GM11168 (cell line): Measurements from ENCODE around the gene NTF4.
"Not testable (repeated sequence)": the region's sequence is repeated elsewhere in the genome, so short reads cannot be mapped to it uniquely, and the experiment has no call there.

Experiments
- in situ Hi-C: fragments of 300-500 bp; cut with MboI; formaldehyde crosslinking; loops from one replicate; pipeline ENCODE4 v1.12.0; 2022; ENCODE audit warnings: low sequenced_read_pairs; ENCODE audit not compliant: unreplicated experiment

The NTF4 gene

DNA sequence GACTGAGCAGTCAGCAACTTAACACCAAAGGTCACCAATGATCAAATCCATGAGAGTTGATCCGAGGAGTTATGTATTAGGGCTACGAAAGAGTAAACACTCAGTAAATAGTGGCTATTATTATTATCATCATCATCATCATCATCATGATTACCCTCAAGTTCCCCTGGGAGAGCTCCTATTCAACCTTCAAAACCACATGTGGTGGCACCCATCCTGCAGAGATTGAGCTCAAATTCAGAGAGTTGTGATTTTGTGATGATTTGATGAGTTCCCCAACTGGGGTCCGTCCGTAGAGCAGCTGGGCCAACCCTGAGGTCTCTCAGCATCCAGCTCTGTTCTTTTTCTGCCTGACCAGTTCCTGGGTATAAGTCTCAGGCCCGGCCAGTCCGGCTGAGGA is 39.5 kb downstream of the NTF4 start:
- in situ Hi-C loops, result not testable (repeated sequence)

GRCh38 chr19:49024233-49024632 is 40.4 kb downstream of the NTF4 start, which contains the start of gene CGB3:
CGB3 (minus strand) TSS chr19:49024333; CDS start chr19:49023971, 362 bp downstream.
- in situ Hi-C loops, result not testable (repeated sequence)

- in situ Hi-C loops, result no loop called here
Measured at GRCh38 chr19:49022116-49022515, 42.5 kb downstream of the NTF4 start.

DNA sequence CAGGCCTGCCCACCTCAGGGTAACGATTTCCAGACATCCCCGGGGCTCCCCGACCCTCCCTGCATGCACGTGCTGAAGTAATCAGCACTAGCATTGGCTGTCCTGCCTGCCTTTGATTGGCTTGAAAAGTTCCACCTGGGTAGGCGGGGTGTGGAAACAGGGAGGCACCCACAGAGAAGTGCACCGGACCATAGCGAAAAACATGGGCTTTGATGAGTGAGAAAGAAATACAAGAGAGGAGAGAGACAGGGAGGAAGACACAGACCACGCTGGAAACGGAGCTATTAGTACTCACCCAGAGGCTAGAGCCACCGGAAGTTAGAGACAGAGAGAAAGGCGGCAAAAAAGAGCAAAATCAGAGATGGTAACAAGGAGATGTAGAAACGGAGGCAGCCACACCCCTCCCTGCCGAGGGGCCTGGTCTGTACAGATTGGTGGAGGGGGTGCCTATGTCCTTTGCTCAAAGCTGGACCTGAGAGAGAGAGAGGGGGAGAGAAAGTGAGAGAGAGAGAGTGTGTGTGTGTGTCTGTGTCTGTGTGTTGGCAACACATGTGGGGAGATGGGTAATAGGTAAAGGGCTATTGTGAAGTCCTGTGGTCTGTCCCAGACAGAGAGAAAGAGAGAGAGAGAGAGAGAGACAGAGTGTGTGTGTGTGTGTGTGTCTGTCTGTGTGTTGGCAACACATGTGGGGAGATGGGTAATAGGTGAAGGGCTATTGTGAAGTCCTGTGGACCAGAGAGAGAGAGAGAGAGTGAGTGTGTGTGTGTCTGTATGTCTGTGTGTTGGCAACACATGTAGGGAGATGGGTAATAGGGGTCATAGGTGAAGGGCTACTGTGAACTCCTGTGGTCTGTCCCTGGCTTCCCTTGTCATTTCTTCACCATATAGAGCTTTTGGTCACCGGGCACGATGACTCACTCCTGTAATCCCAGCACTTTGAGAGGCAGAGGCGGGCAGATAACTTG is 43.4 kb downstream of the NTF4 start:
- in situ Hi-C loops, result no loop called here

DNA sequence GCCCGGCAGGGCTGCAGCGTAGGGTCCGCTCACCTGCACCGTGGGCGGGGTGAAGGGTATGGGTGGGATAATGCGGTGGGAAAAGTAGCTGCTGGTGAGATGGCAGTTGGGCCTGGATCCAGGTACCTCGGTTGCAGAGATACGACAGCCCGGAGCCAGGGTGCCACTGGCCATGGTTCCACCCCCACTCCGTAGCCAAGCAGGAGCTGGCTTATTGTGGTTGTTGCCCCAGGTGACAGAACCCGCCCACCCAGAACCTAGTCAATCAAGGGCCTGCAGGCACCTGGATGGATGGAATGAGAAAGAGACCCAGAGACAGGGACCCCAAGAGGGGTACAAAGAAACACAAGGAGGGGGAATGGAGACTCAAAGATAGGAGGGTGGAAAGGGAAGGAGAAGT is 44.3 kb downstream of the NTF4 start:
- in situ Hi-C loops, result no loop called here

GRCh38 chr19:49019242-49019932 is 45.2 kb downstream of the NTF4 start:
- in situ Hi-C loops, result no loop called here

- in situ Hi-C loops, result not testable (repeated sequence)
Measured at GRCh38 chr19:49018388-49019241, 46.0 kb downstream of the NTF4 start.

DNA sequence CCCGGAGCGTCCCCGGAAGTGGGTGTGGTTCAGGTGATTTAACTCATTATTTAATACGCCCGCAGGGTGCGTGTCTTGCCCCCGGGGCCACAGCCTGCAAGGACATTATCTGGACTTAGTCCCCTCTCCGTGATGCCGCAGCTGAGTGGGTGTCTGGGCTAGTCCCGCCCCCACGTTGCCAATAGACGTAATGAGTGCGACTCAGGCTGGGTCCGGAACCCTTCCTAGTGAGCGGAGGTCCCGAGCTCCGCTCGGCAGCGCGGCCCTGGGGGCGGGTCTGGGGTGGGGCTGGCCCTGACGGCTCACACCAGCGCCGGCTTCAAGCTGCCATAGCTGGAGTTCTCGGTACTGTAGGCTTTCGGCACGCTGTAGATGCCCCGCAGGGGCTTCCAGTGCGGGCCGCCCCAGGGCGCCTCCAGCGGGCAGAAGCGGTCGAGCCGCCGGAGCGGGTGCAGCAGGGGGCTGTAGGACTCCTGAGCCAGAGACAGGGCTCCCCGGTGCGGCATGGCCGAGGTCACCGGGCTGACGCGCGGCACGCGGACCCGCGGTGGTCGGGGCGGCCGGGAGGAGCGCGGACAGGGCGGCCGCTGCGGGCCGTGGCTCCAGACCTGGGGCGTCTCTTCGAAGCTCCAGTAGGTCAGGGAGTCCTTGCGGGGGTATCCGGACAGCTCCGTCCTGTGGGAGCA is 46.8 kb downstream of the NTF4 start:
- in situ Hi-C loops, result no loop called here

GRCh38 chr19:49017041-49017665 is 47.5 kb downstream of the NTF4 start, which contains the start of gene LHB:
LHB (minus strand) TSS chr19:49017091; CDS start chr19:49017081, 10 bp downstream.
- in situ Hi-C loops, result no loop called here

GRCh38 chr19:49016067-49016839 is 48.4 kb downstream of the NTF4 start:
- in situ Hi-C loops, result no loop called here

DNA sequence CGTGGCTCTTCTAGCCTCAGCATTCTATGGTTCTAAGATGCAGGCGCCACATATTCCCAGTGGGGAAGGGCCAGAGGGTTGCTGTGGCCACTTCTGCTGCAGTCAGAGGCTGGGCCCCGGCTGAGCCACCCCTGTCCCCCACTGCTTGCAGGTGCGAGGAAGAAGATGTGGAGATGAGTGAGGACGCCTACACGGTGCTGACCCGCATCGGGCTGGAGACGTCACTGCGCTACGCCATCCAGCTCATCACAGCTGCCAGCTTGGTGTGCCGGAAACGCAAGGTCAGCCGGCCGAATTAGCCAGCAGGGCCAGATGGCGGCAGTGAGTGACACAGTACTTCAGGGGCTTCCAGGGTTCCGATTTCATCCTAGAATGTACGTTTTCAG is 49.8 kb downstream of the NTF4 start:
- in situ Hi-C loops, result no loop called here

DNA sequence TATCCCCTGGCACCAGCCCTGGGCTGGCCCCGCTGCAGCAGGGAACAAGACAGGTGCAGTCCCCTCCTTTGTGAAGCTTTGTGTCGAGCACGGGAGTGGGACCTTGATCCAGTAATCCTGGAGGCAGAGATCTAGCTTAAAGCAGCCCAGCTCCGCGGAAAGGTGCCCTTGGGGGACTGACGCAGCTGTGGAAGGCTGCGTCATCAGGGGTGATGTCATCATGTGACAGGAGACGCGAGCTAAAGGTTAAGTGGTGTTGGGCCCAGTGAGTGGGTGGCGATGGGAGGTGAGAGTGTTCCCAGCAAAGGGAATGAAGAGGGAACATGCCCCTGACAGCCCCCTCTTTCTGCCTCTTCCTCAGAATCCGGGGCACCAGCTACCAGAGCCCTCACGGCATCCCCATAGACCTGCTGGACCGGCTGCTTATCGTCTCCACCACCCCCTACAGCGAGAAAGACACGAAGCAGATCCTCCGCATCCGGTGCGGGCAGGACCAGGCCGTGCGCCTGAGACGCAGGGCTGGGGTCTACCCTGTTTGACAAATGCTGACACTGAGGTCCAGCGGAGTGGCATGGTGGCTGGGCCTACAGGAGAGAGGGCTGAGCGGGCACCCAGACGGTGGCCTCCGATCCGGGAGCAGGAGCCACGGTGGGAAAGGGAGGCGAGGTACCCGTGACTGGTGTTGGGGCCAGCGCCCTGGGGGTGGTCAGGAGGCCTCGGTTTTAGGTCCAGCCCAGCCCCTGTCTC is 50.3 kb downstream of the NTF4 start:
- in situ Hi-C loops, result no loop called here

- in situ Hi-C loops, result no loop called here
Measured at GRCh38 chr19:49011194-49011593, 53.4 kb downstream of the NTF4 start.
